Prostate gland (tissue), 2 donors: Measurements from ENCODE around the gene GRK1. TPM values are rescaled to one million over a fixed set of nuclear protein-coding genes. Genes with fewer than 3 reads are reported as not detected.

Experiments
- DNase-seq: peaks from one replicate; pipeline ENCODE4 v3.0.0-alpha.2; 2019; ENCODE audit warnings: low spot score
- H3K27ac ChIP-seq, 2 donors: fragments of 200-600 bp; sonication (generic); 2 replicates each; pipeline ENCODE4 v1.5.1; 2017 to 2019
- H3K27me3 ChIP-seq: fragments of 200-600 bp; sonication (generic); replicated peaks from 2 replicates; pipeline ENCODE4 v1.5.1; 2019; ENCODE audit not compliant: insufficient read depth
- H3K36me3 ChIP-seq, 2 donors: fragments of 200-600 bp; sonication (generic); 1 replicate in 1 of 2; 2 replicates in 1 of 2; pipeline versions ENCODE4 v1.5.1 to v1.8.1; 2017 to 2019
- H3K4me1 ChIP-seq: fragments of 200-600 bp; sonication (generic); replicated peaks from 2 replicates; pipeline ENCODE4 v1.5.1; 2019
- H3K4me3 ChIP-seq, 2 donors: fragments of 200-600 bp; sonication (generic); 2 replicates each; pipeline ENCODE4 v1.5.1; 2017 to 2019
- H3K9me3 ChIP-seq: fragments of 200-600 bp; sonication (generic); 2 replicates; pipeline ENCODE4 v1.5.1; 2017
- CTCF ChIP-seq, 4 experiments: fragments of 200-600 bp in 2 of 4; fragments of 450-650 bp in 2 of 4; sonication (generic) in 2 of 4; IDR thresholded peaks; 1 replicate in 3 of 4; 2 replicates in 1 of 4; pipeline ENCODE4 v1.5.1; 2016 to 2019; ENCODE audit warnings: antibody characterized with exemption in 4 of 4, mild to moderate bottlenecking in 2 of 4, moderate library complexity in 2 of 4
- POLR2A ChIP-seq: fragments of 450-650 bp; IDR thresholded peaks from one replicate; pipeline ENCODE4 v1.6.1; 2016; ENCODE audit warnings: antibody characterized with exemption, mild to moderate bottlenecking
- POLR2AphosphoS5 ChIP-seq: sonication (generic); formaldehyde crosslinking; IDR thresholded peaks from one replicate; pipeline ENCODE4 v1.6.1; 2017; ENCODE audit warnings: antibody characterized with exemption
- WGBS: methylation state at CpG from one replicate; pipeline ENCODE4 v1.1.5; 2018; 5-methylcytosine and 5-hydroxymethylcytosine counted together
- intact Hi-C: fragments of 100-400 bp; cut with DNase I; formaldehyde crosslinking; loops from one replicate; pipeline ENCODE4 v1.14.2; 2022
- total RNA-seq, 2 donors: library from RNA; depleted of rRNA; stranded (reverse); fragments of >200 nt; gene quantifications; one replicate each; pipeline ENCODE4 v1.1.0, GENCODE V29; 2016

Gene GRK1
- total RNA-seq, 2 donors from 2014 or later, result 0.23 TPM; not detected in 1

GRCh38 chr13:113632706-113633484 is 34.1 kb upstream of the GRK1 start:
- Histone ChIP-seq H3K4me1 (no peaks in the 10 kb centered on the region), H3K36me3 (peaks cover 0 to 6% of the 10 kb centered on the region in 2 donors), H3K4me3 (no peak overlapping the region), H3K27me3 (no peaks in the 10 kb centered on the region), H3K9me3 (no peaks in the 10 kb centered on the region), H3K27ac (no peak overlapping the region)
- WGBS, result 95% methylated on average over 38 of the region's 38 CpGs
- TF ChIP-seq CTCF (IDR thresholded peaks at IDR 0.05) (no peak), POLR2A (no peak), POLR2AphosphoS5 (no peak)
- intact Hi-C loops, result no loop called here
- no peak for DNase-seq

GRCh38 chr13:113633485-113633873 is 33.5 kb upstream of the GRK1 start:
- H3K4me3 ChIP-seq, result no peak overlapping the region
- no peaks in the 10 kb centered on the region for H3K9me3 ChIP-seq
- no peak overlapping the region for H3K27ac ChIP-seq
- no peaks in the 10 kb centered on the region for H3K27me3 ChIP-seq
- no peaks in the 10 kb centered on the region for H3K4me1 ChIP-seq
- H3K36me3 ChIP-seq, result peaks cover 0 to 6% of the 10 kb centered on the region in 2 donors
- DNase-seq, result no peak
- WGBS, result 95% methylated on average over 18 of the region's 18 CpGs
- TF ChIP-seq POLR2A (no peak), CTCF (IDR thresholded peaks at IDR 0.05) (no peak), POLR2AphosphoS5 (no peak)
- intact Hi-C loops, result no loop called here

GRCh38 chr13:113634279-113635047 is 32.6 kb upstream of the GRK1 start:
- no peaks in the 10 kb centered on the region for H3K9me3 ChIP-seq
- no peak for TF ChIP-seq CTCF (IDR thresholded peaks at IDR 0.05)
- no peak for TF ChIP-seq POLR2AphosphoS5
- peaks cover 0 to 6% of the 10 kb centered on the region in 2 donors for H3K36me3 ChIP-seq
- no peak overlapping the region for H3K27ac ChIP-seq
- H3K4me3 ChIP-seq, result no peak overlapping the region
- no peaks in the 10 kb centered on the region for H3K27me3 ChIP-seq
- H3K4me1 ChIP-seq, result no peaks in the 10 kb centered on the region
- no peak for DNase-seq
- WGBS, result 92% methylated on average over 16 of the region's 16 CpGs
- intact Hi-C loops, result no loop called here

GRCh38 chr13:113635048-113635420 is 32.0 kb upstream of the GRK1 start:
- no peak for DNase-seq
- Histone ChIP-seq H3K36me3 (peaks cover 0 to 6% of the 10 kb centered on the region in 2 donors), H3K4me3 (no peak overlapping the region), H3K27ac (no peak overlapping the region), H3K9me3 (no peaks in the 10 kb centered on the region), H3K4me1 (no peaks in the 10 kb centered on the region), H3K27me3 (no peaks in the 10 kb centered on the region)
- intact Hi-C loops, result no loop called here
- TF ChIP-seq POLR2AphosphoS5, result no peak
- TF ChIP-seq CTCF (IDR thresholded peaks at IDR 0.05), result no peak
- TF ChIP-seq POLR2A, result no peak
- WGBS, result 93% methylated on average over 7 of the region's 7 CpGs
